NCI-H69 (cell line): ENCODE data around the gene VTCN1.
"Not testable (repeated sequence)": the region's sequence is repeated elsewhere in the genome, so short reads cannot be mapped to it uniquely, and the experiment has no call there.

ENCODE experiments used
- DNase-seq: peaks from one replicate; lab custom pipeline; 2025; lab: John Stamatoyannopoulos, UW

VTCN1 gene

DNA sequence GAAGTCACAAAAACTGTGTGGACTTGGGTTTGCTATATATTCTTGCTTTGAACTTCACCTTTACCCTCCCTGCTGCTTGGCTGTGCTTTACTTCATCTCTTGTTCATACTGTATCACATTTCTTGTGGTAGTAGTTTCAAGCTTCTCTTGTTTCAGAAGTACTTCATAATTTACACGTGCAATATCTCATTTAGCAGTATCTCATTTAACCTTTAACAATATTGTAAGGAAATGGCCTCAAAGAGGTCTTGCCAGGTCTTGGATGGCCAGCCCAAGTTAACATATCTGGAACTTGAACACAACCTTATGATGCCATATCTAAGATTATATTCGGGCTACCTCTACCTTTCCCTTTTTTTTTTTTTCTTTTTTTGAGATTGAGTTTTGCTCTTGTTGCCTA is 87.5 kb downstream of the VTCN1 start:
- no peak for DNase-seq

DNA sequence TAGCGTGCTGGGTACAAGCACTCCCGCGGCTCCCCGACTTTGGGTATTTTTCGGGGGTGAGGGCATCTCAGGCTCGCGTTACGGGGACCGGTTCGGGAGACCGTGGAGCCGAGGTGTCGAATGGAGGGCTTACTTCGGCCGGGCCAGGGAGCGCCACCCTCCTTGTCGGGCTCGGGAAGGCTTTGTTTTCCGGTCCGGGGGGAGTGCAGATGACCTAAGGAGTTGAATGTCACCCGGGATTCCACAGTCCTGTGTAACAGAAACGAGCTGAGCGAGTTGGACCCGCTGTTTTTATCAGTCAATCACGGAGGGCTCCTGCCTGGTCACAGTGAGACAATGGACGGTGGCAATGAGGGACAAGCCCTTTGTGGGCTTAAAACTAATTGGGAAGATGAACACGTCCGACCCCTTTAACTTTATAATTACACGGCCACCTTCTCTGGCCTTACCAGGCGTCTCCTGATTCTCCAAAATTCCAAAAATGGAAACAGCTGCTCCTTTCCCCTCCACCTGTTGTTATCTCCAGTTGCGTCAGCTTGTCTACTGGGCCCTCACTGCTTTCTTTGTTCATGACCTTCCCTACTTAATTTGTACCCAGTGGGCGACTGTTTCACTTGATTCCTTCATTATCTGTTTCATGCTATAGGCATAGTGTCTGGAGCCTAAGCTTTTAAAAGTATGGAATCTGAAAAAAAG is 88.2 kb downstream of the VTCN1 start:
- DNase-seq = no peak

DNA sequence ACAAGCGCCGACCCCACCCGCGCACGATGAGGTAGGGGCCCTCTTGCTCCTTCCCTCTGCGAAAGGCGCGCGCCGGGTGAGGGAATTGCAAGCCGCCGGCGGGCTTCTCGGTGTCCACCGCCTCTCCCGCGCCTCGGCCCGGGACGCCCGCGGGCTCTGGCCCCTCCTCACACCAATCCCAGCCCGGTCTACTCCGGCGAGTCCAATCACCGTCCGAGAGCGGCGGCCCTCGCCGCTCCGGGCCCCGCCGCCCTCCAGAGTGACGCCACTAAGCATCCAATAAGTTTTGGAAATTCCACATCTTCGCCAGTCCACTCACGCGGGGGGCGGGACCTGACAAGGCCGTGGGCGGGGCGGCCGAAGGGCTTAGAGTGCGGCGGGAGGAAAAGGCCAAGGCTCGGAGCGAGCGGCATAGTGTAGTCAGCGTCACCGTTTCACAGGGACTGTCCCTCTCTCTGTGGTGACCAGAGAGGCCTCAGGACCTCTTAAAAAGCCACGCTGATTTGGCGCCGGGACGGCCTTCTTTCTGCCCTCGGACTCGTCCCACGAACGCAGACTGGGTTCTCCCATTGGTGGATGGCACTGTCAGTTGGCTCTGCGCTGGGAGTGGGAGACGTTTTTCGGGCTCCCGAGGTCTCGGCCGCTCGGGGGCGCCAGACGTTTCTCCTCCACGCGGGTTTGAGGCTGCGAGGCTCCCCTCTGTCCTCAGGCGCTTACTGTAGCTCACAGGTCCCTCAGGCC is 89.0 kb downstream of the VTCN1 start, which contains the start of gene TRIM45:
TRIM45 (minus strand) TSS at position 161 of the 741 bp plus-strand sequence. CDS start 548 bp downstream, outside the sequence.
- DNase-seq = peak; percentile 96

DNA sequence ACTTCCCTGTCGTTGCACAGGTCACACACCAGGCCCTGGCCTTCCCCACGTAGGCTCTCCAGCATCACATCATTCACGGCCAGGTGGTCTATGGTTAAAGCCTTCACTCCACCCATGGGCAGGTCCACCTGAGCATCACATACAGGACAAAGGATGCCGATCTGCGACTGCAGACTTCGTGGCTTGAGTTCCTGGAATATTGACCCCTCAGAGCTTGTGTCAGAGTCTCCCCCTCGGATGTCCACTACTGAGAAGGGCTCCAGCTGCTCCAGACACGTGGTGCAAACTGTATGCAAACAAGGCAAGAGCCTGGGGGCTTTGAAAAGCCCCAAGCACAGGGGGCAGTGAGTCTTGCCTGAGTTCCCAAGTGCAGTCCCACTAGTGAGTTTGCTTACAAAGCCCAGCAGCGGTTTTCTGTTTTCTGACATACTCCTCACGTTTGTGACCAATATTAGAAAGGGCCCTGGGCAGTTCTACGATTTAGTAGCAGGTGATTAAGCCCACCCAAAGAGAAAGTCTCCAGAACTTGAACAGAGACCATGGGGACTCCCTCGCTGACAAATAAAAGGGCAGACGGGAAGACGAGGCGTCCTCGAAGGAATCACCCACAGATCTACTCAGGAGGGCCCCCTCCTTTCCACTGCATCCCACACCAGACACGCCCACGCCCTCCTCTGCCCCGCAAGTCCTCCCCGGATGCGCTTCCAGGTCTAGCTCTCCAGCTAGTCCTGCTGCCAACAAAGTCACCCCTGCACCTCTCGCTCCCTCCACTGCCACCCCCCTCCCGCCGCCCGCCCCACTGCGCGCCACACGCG is 89.7 kb downstream of the VTCN1 start:
- DNase-seq = peak; percentile 27

DNA sequence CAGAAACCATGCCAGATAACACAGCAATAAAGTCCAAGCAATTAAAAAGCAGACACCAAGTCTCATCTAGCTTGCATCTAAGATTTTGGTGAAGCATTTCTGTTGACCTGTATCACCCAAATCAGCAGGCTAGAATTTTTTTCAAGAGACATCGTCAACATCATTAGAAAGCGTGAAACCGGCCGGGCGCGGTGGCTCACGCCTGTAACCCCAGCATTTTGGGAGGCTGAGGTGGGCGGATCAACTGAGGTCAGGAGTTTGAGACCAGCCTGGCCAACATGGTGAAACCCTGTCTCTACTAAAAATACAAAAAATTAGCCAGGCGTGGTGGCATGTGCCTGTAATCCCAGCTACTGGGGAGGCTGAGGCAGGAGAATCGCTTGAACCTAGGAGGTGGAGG is 91.6 kb downstream of the VTCN1 start:
- not testable (repeated sequence) for DNase-seq

DNA sequence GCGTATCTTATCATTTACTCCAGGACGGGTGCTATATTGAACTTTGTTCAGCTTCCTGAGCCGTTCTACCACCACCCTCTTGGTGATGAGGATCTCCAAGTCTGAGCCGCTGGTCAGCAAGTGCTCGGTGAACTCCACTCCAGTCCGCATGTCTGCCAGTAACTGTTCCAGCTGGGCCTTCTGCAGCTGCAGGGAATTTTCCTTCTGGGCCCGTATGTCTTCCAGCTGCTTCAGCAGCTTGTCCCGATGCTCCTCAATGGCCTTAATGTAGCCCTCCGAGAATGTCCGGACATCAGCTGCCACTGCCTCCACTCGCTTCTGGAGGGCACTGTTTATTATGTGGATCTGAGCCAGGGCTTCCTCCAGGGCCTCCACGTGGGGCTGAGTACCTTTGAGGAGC is 92.6 kb downstream of the VTCN1 start:
- no peak for DNase-seq

DNA sequence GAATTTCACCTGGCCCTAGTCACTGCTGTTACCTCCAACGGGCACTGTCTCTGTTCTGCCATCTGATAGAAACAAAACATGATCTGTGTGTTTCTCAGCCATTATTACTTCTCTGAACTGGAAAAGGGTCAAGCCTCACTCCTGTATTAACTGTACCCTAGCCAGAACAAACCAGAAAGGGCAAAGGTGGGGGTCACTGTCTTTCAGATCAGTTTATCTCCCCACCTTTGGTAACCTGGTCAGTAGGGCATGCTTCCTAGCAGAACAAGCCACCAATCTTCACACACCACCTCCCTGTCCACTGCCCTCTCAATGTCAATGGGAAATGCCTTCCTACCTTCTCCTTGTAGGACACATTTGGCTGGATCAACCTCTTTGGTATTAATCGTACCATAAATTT is 93.0 kb downstream of the VTCN1 start:
- no peak for DNase-seq

DNA sequence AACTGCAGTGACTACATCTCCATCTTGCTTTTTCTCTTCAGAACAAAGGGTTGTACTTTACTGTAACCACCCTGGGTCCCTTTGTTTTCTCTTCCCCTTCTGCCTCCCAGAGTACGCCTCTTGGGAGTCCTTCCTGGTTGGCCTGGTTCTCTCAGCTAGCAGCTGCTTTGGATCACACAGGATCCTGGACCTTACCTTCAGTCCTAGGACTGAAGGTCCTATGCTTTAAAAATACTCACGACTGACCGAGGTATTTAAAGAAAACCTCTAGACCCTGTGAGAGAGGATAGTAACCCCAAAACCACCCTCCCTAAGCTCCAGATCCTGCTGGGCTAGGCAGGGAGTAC is 94.0 kb downstream of the VTCN1 start:
- DNase-seq = no peak

DNA sequence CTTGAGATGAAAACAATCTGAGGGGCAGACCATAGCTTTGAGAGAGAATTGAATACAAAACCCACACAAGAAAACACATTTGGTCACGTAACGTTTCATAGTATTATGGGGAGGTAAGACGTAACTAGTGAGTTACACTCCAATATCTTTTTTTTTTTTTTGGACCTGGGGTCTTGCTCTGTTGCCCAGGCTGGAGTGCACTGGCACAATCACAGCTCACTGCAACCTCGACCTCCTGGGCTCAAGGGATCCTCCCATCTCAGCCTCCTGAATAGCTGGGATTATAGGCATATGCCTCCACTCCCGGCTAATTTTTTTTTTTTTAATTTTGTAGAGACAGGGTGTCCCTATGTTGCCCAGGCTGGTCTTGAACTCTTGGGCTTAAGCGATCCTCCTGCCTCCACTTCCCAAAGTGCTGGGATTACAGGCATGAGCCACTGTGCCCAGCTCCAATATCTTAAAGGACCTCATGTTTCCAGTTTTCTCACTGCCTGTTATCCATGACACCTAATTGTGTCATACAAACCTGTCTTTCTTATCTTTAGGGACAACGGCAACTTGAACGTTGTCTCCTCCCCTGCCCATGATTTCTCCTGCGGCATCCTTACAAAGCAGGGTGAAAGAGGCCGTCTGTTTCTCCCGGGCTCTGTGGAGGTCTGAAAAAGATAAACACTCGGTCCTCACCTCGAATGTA is 94.5 kb downstream of the VTCN1 start:
- DNase-seq = no peak

DNA sequence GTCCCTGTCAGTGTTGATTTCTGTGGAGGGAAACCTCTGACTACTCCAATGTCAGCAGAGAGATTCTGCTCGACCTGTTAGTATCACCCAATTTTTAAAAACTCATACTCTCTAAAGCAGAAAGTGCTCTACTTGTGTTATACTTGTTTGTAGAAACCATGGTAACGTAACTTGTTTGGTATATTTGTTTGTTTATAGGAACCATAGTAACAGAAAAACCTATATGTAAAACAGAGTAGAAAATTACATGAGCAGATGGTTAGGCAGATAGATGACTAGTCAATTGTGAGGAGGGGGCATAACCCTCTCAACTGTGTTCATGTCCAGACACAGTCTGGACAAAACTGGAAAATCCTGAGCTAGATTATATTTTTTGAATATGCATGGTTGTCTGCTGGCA is 95.8 kb downstream of the VTCN1 start:
- DNase-seq = peak; percentile 38

DNA sequence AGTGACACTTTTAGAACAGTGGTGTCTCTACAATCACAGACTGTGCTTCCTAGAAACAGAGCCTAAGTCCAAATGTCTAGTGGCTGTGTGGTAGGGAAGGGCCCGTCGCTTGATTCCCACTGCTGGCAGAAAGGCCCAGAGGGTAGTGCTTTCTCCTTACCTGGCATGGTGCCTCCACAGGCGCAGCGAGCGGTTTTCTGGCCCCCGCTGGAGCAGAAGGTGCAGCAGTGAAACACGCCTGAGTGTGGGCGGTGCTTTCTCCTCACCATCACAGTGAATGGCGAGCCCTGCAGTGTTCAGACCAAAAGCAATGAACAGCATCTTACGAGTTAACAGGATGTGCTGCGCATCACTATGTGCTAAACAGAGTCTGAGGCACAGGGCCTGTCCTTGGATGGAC is 97.5 kb downstream of the VTCN1 start:
- peak; percentile 22 for DNase-seq

DNA sequence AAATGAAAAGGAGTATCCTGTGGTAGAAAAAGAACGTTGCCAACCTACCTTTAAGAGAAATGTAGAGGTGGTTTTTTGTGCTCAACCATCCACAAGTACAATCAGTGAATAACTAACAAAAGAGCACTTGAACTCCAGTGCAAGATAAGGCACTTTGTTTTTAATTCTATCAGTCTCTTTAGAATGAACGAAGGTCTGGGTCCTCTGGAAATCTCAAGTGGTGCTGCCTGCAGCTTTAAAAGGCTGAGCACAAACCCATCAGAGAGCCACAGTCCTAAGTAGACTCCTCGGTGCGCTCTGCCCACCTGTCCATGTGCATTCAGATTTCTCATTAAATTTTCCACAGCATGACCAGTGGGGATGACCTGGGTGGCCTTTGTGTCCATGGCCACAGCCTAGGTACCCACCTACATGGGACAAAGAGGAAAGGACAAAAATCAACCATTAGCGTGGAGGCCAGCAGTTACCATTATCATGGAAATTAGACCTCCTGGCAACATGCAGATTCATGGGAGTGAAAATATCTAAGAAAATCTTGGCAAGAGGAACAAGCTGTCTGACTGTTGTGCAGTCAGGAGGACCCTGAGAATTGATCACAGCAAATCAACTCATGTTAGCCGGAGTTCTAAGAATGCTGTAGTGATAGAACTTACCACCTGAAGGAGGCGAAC is 98.5 kb downstream of the VTCN1 start:
- no peak for DNase-seq

DNA sequence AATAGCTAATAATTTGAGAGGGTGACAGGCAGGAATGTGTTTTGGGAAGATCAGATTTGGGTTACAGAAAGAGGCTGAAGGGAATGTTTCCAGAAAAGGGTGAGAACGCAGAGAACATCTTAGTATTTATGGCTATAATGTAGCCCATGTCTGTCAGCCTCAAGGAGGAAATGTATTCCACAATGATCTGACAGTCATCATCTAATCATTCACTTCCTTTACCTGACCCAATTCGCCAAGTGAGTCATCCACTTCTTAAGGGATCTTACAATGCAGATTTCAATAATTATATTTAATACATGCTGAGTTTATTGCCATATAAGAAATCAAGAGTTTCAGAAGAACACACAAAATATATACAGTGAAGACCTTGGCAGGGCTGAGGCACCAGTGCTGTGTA is 100.0 kb downstream of the VTCN1 start:
- no peak for DNase-seq

DNA sequence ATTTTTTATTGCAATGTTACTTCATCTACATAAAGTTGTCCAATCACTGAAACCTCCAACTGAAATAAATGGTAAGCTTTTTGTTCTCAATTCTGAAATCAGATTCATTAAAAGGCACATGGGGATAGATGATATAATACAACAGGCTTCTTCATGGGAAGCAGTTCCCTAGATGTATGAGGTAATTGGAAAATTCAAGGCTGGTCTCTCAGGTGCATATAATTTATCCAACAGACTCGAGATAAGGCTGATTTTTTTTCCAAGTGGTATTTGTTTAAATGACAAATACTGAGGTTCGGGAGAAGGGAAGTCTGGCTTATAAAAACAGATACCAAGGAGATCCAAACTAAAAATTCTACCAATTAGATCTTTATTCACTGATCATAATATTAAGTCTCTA is 103.4 kb downstream of the VTCN1 start:
- no peak for DNase-seq

DNA sequence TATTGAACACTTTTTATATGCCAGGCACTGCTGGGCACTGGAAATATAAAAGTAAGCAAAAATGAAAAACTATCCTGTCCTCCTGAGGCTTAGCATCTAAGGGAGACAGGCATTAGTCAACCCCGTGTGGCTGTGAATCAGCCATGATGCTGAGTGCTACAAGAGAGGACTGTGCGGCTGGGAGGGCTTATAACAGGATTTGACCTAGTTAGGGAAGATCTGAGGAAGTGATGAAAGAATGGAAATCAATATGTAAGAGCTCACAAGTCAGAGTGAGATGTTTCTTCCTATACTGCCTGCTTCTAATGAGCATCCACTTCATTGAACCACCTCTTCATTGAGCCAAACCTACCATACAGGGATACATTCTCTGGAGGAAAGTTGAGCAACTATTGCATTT is 104.2 kb downstream of the VTCN1 start:
- no peak for DNase-seq

DNA sequence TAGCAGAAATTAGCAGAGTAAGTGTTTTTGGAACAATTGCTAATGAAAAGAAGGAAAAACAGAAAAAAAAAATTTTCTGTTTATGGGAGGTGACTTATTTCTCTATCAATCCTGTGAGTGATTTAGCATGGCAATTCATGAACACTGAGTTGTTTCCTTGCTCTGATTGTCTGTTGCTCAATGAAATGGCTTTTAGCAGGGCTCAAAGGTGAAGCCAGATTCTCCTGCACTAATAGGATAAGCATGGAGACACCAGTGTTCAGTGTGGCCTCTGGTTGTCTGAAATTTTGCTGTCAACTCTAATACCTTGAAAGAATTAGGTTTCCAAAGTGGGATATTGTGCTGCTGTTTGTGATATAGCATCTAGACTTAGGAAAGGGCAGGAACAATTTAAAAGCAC is 105.0 kb downstream of the VTCN1 start:
- DNase-seq = no peak

DNA sequence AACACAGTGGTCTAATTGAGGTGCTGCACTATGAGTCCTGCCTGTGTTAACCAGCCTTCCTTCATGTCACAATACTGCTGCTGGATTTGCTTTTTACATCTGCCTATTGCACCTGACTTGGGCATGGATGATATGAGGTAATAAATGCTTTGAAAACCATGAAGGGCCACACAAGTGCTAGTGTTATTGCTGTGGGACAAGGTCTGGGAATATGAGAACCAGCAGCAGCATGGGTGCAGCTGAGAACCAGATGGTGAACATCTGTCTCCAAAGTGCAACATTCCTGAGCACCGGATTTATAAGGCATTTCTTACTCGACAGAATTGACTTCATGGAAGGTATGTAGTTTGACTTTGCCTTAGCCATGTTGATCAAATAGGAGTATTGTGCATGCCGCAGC is 105.7 kb downstream of the VTCN1 start:
- no peak for DNase-seq

DNA sequence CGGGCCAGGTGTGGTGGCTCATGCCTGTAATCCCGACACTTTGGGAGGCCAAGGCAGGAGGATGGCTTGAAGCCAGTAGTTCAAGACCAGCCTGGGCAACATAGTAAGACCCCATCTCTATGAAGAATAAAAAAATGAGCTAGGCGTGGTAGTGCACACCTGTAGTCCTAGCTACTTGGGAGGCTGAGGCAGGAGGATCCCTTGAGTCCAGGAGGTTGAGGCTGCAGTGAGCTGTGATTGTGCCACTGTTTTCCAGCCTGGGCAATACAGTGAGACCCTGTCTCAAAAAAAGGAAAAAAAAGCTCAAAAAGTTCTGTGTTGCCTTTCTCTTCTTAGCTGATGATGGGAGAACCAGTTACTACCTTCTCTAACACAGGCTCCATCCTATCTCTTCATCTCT is 108.9 kb downstream of the VTCN1 start:
- not testable (repeated sequence) for DNase-seq

DNA sequence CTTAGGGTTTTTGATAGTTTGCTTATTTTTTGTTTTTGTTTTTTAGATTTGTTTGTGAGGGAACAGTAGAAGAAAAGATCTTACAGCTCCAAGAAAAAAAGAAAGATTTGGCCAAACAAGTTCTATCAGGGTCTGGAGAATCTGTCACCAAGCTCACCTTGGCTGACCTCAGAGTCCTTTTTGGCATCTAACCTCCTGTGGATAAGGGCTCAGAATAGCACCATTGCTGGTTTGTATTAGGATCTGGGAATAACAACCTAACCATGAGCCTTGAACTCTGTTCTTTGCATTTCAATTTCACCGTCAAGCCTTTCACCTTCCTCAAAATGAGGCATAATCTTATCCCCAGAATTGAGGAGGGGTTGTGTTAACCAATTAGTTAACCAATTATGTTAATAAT is 109.4 kb downstream of the VTCN1 start:
- no peak for DNase-seq

DNA sequence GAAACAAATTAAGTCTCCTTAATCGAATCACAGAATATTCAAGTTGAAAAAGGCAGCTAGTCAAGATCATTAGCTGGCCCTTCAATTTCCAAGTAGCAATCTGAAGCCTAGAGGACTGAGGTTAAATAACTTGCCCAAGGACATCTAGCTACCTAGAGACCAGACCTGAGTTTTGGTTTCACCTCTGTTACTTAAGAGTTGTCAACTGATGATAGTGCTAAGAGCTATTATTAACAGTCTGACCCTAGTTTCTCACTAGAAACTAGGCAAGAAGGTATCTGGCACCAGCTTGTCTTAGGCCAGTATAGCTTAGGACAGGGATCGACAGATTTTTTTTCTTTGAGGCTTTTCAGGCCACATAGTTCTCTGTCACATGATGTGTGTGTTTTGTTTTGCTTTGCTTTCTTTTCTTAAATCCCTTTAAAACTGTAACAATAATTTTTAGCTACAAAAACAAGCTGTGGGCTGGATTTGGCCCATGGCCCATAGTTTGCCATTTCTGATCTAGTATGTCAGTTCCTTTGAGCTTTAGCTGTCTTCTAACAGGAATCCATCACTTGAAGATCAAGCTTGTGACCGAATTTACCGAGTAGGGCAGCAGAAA is 112.3 kb downstream of the VTCN1 start:
- no peak for DNase-seq

DNA sequence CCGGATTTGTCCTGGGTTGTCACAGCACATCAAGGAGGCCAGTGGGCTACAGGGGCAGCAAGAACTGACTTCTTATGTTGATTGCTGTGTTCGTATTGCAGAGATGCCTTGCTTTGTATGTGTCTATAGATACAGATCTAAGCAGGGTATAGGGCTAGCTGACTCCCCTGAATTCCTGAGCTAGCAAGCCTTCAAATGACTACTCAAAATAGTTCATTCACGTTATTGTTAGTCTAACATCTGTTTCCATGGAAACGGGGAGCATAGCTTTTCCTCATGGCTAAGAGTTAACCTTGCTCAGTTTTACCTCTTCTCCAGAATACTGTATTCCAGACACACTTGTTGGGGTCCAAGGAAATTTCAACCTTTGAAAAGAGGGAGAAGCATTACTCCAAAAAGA is 113.3 kb downstream of the VTCN1 start:
- DNase-seq = no peak
